ENCODE results near the gene ASCC1.

Gene ASCC1

GRCh38 chr10:72126184-72126871 is 89.7 kb downstream of the ASCC1 start:
- Histone ChIP-seq H3K27me3 (ENCODE audit: control insufficient read depth, insufficient read depth, low read length) (no peaks in the 10 kb centered on the region), H3K4me1 (no peaks in the 10 kb centered on the region), H3K27ac (no peak overlapping the region), H2AFZ (no peak overlapping the region), H3K36me3 (ENCODE audit: control insufficient read depth, insufficient read depth, low read length) (no peaks in the 10 kb centered on the region), H3K4me2 (ENCODE audit: low read length) (no peak overlapping the region), H3K4me3 (ENCODE audit: low read depth, low read length) (no peak overlapping the region), H3K9ac (no peak overlapping the region), H3K79me2 (no peaks in the 10 kb centered on the region), H3K9me3 (ENCODE audit: control insufficient read depth, low read length) (no peaks in the 10 kb centered on the region)
- peak; percentile 54 for TF ChIP-seq CTCF (IDR thresholded peaks at IDR 0.05)

- Histone ChIP-seq H3K9ac (no peak overlapping the region), H3K4me2 (ENCODE audit: low read length) (no peak overlapping the region), H3K27me3 (ENCODE audit: control insufficient read depth, insufficient read depth, low read length) (no peaks in the 10 kb centered on the region), H3K4me1 (no peaks in the 10 kb centered on the region), H3K79me2 (no peaks in the 10 kb centered on the region), H3K36me3 (ENCODE audit: control insufficient read depth, insufficient read depth, low read length) (no peaks in the 10 kb centered on the region), H3K4me3 (ENCODE audit: low read depth, low read length) (no peak overlapping the region), H3K27ac (no peak overlapping the region), H3K9me3 (ENCODE audit: control insufficient read depth, low read length) (no peaks in the 10 kb centered on the region), H2AFZ (no peak overlapping the region)
- TF ChIP-seq CTCF (IDR thresholded peaks at IDR 0.05) = no peak
Measured at GRCh38 chr10:72124989-72125388, 91.1 kb downstream of the ASCC1 start.

- Histone ChIP-seq H3K36me3 (ENCODE audit: control insufficient read depth, insufficient read depth, low read length) (no peaks in the 10 kb centered on the region), H3K9ac (no peak overlapping the region), H3K4me1 (no peaks in the 10 kb centered on the region), H3K9me3 (ENCODE audit: control insufficient read depth, low read length) (no peaks in the 10 kb centered on the region), H3K4me3 (ENCODE audit: low read depth, low read length) (no peak overlapping the region), H3K27ac (no peak overlapping the region), H2AFZ (no peak overlapping the region), H3K27me3 (ENCODE audit: control insufficient read depth, insufficient read depth, low read length) (no peaks in the 10 kb centered on the region), H3K4me2 (ENCODE audit: low read length) (no peak overlapping the region), H3K79me2 (no peaks in the 10 kb centered on the region)
- no peak for TF ChIP-seq CTCF (IDR thresholded peaks at IDR 0.05)
Measured at GRCh38 chr10:72124381-72124780, 91.7 kb downstream of the ASCC1 start.

- Histone ChIP-seq H3K27ac (no peak overlapping the region), H3K4me1 (no peaks in the 10 kb centered on the region)
Measured at GRCh38 chr10:72123616-72124015, 92.5 kb downstream of the ASCC1 start.

More at GRCh38 chr10:72123616-72124015, 92.5 kb downstream of the ASCC1 start:
- no peak for TF ChIP-seq CTCF (IDR thresholded peaks at IDR 0.05)
- no peak overlapping the region for H3K4me2 ChIP-seq (ENCODE audit: low read length)
- H2AFZ ChIP-seq = no peak overlapping the region
- no peaks in the 10 kb centered on the region for H3K36me3 ChIP-seq (ENCODE audit: control insufficient read depth, insufficient read depth, low read length)
- no peaks in the 10 kb centered on the region for H3K9me3 ChIP-seq (ENCODE audit: control insufficient read depth, low read length)
- H3K27me3 ChIP-seq (ENCODE audit: control insufficient read depth, insufficient read depth, low read length) = no peaks in the 10 kb centered on the region
- H3K4me3 ChIP-seq (ENCODE audit: low read depth, low read length) = no peak overlapping the region
- H3K9ac ChIP-seq = no peak overlapping the region
- no peaks in the 10 kb centered on the region for H3K79me2 ChIP-seq

Measured in parathyroid adenoma (tissue), 2 donors.